Measurements from ENCODE around the gene ITGA7. TPM values are rescaled to one million over a fixed set of nuclear protein-coding genes. Genes with fewer than 3 reads are reported as not detected.

Gene ITGA7
- total RNA-seq, 4 donors from 2014 or later = 6.8 to 167 (median 29.4) TPM

- TF ChIP-seq, protein P1, sequence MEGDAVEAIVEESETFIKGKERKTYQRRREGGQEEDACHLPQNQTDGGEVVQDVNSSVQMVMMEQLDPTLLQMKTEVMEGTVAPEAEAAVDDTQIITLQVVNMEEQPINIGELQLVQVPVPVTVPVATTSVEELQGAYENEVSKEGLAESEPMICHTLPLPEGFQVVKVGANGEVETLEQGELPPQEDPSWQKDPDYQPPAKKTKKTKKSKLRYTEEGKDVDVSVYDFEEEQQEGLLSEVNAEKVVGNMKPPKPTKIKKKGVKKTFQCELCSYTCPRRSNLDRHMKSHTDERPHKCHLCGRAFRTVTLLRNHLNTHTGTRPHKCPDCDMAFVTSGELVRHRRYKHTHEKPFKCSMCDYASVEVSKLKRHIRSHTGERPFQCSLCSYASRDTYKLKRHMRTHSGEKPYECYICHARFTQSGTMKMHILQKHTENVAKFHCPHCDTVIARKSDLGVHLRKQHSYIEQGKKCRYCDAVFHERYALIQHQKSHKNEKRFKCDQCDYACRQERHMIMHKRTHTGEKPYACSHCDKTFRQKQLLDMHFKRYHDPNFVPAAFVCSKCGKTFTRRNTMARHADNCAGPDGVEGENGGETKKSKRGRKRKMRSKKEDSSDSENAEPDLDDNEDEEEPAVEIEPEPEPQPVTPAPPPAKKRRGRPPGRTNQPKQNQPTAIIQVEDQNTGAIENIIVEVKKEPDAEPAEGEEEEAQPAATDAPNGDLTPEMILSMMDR (IDR thresholded peaks at IDR 0.05) = no peak
- no peak for TF ChIP-seq POLR2A (IDR thresholded peaks at IDR 0.05)
- Histone ChIP-seq H3K27me3 (no peaks in the 10 kb centered on the region), H3K4me1 (peaks cover 0 to 4% of the 10 kb centered on the region in 2 donors), H3K9me3 (no peaks in the 10 kb centered on the region), H3K36me3 (no peaks in the 10 kb centered on the region), H3K4me3 (peak overlapping the region; percentile 67), H3K27ac (peak overlapping the region; percentile 74 to 82)
- intact Hi-C loops (cut with DNase I; ENCODE audit: low total_unique reads) = no loop called here
- DNase-seq = no peak
These were observed 1.0 kb downstream of the ITGA7 start for GRCh38 chr12:55706568-55707218.

DNA sequence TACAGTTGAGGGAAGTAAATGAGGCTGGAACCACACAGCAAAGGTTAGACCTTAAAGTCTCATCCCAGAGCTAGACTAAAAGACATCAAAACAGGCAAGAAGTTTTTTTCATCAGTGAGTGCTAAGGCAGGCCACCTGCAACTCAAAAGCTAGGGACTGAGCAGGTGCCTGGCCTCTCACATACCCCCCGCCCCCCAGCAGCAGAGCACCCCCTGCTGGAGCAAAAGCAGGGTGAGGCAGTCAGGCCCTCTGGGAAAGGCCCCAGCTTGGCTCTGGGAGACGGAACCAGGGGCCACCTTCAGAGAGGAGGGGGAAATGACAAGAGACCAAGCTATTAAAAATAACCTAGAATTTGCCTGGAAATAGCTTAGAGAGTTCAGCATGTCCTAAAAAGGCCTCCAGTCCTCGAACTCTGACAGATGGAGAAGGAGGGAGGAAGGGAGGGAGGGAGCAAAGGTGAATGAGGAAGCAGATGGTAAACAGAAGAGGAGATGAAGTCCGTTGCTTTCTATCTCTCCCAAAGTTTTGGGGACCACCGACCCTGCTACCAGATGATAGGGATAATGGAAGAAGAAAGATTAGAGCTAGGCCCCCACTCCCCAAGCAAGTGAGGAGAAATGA lies 1.8 kb downstream of the ITGA7 start:
- Histone ChIP-seq H3K36me3 (no peaks in the 10 kb centered on the region), H3K4me3 (peak overlapping the region in 1 of 2 donors; percentile 67), H3K27ac (peak overlapping the region; percentile 74 to 82), H3K9me3 (no peaks in the 10 kb centered on the region), H3K27me3 (no peaks in the 10 kb centered on the region), H3K4me1 (peaks cover 0 to 4% of the 10 kb centered on the region in 2 donors)
- DNase-seq = no peak
- intact Hi-C loops (cut with DNase I; ENCODE audit: low total_unique reads) = no loop called here
- TF ChIP-seq, protein P1 (IDR thresholded peaks at IDR 0.05) = peak in 2 of 4 experiments; percentile 7 to 8
- TF ChIP-seq POLR2A (IDR thresholded peaks at IDR 0.05) = no peak

DNA sequence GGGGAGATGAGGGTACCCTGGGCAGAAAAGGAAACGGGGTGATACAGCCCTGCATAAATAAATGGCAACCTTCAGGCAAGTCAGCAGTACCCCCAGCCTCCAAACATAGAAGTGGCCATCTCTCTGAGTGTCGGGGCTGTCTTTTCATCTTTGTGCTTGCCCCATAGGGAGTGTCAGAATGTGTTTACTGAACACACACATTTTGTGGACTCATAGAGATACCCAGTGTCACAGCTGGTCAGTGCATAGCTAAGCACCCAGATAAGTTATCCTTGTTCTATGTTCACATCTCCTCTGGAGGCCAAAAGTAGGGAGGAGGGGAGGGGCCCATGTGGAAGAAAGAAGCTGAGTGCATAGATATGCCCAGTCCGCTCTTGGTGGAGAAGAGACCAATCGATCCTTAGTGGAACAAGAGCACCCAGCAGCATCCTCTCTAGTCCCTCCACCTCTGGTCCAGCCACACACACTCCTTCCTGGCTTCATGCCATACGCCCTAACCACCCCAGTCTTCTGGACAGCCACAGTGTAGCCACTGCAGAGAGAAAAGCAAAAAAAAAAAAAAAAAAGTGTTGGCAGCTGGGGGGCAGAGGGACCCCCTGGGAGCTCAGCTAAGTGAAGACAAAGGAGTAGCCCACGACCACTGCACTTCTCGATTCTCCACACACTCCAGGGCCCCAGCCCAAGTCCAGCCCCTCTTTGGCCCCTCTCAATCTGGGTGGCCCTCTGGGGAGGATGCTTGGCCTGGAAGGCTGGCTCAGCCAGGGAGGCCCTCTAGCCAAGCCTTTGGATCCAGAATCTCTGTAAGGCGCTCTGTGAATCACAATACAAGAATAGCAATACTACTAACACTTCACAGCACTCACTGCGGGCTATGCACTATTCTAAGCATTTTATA lies 2.6 kb downstream of the ITGA7 start:
- H3K36me3 ChIP-seq = no peaks in the 10 kb centered on the region
- TF ChIP-seq POLR2A (IDR thresholded peaks at IDR 0.05) = no peak
- TF ChIP-seq, protein P1 (IDR thresholded peaks at IDR 0.05) = no peak
- intact Hi-C loops (cut with DNase I; ENCODE audit: low total_unique reads) = no loop called here
- H3K27me3 ChIP-seq = no peaks in the 10 kb centered on the region
- H3K27ac ChIP-seq = peak overlapping the region; percentile 74 to 82
- no peaks in the 10 kb centered on the region for H3K9me3 ChIP-seq
- no peak for DNase-seq
- H3K4me3 ChIP-seq = peak overlapping the region in 1 of 2 donors; percentile 2
- H3K4me1 ChIP-seq = peaks cover 0 to 4% of the 10 kb centered on the region in 2 donors

- Histone ChIP-seq H3K9me3 (no peaks in the 10 kb centered on the region), H3K36me3 (no peaks in the 10 kb centered on the region), H3K27ac (peak overlapping the region; percentile 74 to 82), H3K4me1 (peaks cover 0 to 4% of the 10 kb centered on the region in 2 donors), H3K4me3 (no peak overlapping the region), H3K27me3 (no peaks in the 10 kb centered on the region)
- TF ChIP-seq POLR2A (IDR thresholded peaks at IDR 0.05) = no peak
- TF ChIP-seq, protein P1 (IDR thresholded peaks at IDR 0.05) = no peak
- intact Hi-C loops (cut with DNase I; ENCODE audit: low total_unique reads) = no loop called here
- peak in 1 of 2 donors; percentile 50 for DNase-seq
These were observed 3.6 kb downstream of the ITGA7 start for GRCh38 chr12:55703901-55704761.
